ENCODE data around the gene ATG7.

The ATG7 gene

DNA sequence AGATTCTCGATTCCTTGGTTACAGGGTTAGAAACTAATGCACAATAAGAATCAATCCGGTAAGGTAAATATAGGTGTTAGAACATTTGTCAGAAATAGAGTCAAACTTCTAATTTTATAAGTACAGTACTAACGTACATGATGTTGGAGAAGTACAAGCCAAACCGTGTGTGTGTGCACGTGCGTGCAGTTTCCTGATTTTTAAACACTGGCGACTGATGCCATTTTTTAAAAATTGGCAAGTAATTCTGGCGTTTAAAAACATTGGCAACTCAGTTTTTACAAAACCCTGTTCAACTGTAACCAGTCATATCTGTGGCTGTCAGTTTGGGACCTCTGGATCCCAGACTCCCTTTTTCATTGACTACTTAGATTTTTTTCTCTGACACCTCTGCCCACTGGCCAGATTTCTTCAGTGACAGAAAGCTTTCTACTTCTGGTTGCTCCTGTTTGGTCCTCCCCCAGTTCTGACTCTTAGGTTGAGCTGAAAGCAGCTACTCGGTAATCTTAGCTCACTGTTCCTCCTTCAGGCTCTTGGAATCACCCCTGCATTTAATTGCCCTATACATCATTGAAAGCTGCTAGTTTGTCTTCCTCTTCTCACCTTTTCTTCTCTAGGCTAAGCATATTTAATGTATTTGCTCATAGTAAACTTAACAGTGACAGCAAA, 843 bp downstream of the ATG7 start:
- peak overlapping the region; percentile 79 for H3K4me3 ChIP-seq (ENCODE audit: low read depth, low read length)
- TF ChIP-seq, protein P1, sequence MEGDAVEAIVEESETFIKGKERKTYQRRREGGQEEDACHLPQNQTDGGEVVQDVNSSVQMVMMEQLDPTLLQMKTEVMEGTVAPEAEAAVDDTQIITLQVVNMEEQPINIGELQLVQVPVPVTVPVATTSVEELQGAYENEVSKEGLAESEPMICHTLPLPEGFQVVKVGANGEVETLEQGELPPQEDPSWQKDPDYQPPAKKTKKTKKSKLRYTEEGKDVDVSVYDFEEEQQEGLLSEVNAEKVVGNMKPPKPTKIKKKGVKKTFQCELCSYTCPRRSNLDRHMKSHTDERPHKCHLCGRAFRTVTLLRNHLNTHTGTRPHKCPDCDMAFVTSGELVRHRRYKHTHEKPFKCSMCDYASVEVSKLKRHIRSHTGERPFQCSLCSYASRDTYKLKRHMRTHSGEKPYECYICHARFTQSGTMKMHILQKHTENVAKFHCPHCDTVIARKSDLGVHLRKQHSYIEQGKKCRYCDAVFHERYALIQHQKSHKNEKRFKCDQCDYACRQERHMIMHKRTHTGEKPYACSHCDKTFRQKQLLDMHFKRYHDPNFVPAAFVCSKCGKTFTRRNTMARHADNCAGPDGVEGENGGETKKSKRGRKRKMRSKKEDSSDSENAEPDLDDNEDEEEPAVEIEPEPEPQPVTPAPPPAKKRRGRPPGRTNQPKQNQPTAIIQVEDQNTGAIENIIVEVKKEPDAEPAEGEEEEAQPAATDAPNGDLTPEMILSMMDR (IDR thresholded peaks at IDR 0.05; ENCODE audit: insufficient read depth, low read depth, low read length, missing control alignments): no peak
- DNase-seq (ENCODE audit: low read depth): no peak

DNA sequence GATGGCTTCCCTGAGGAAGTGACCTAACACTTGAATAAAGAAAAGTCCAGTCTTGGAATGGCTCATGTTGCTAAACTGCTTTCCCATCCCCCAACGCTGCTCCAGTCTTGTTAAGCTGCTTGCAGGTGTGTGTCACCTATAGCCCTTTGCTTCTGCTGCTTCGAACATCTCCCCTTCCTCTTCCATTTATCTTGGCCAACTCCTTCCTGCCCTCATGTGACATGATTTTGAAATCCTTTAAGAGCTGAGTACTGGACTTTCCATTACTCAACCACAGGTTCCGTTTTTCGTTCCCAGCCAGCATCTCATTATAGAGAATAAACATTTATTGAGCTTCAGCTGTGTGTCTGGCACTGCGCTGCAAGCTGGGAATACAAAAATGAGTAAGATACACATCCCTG, 1.7 kb downstream of the ATG7 start:
- TF ChIP-seq, protein P1 (IDR thresholded peaks at IDR 0.05; ENCODE audit: insufficient read depth, low read depth, low read length, missing control alignments): no peak
- DNase-seq (ENCODE audit: low read depth): no peak
- no peak overlapping the region for H3K4me3 ChIP-seq (ENCODE audit: low read depth, low read length)

DNA sequence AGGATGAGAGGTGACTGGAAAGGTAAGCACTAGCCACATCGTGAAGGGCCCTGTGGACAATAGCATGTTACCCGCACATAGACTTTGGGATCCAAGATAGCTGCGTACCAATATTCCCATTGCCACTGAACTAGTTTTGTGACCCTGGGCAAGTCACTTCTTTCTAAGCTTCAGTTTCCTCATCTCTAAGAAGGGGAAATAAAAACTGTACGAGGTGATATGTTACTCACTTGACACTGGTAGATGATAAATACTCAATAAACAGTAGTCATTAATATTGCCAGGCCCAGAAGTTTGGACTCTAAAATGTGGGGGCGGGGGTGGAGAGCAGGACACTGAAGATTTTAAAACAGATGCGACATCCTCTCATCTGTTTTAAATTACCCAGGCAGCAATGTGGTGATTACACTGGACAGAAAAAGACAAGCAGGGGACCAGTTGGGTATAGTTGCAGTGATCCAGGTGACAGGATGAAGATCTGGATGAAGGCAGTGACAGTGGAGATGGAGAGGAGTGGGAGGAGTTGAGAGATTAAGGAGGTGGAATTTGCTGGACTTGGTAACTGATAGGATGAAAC, 2.5 kb downstream of the ATG7 start:
- TF ChIP-seq, protein P1 (IDR thresholded peaks at IDR 0.05; ENCODE audit: insufficient read depth, low read depth, low read length, missing control alignments): no peak
- H3K4me3 ChIP-seq (ENCODE audit: low read depth, low read length): no peak overlapping the region

DNA sequence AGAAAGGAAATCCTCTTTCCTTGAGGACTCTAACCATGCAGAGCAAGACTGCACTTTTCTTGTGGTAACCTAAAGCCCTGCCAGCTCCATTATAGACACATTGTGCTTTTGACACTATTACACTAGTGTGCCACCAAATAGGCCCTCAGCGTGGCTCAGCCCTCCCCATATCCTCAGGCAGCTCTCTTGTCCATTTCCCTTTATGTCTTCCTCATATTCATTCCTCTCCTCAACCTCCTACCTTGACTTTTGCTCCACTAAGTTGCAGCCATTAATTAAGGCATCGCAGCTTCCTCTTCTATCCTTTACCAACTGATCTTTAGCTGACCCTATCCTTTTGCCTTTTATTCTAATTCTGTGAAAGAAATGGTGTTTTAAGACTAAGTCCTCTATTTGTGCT, 3.7 kb downstream of the ATG7 start:
- no peak overlapping the region for H3K4me3 ChIP-seq (ENCODE audit: low read depth, low read length)
- DNase-seq (ENCODE audit: low read depth): no peak
- TF ChIP-seq, protein P1 (IDR thresholded peaks at IDR 0.05; ENCODE audit: insufficient read depth, low read depth, low read length, missing control alignments): no peak

More for the DNA sequence above, 2.5 kb downstream of the ATG7 start:
- DNase-seq (ENCODE audit: low read depth): no peak

- DNase-seq (ENCODE audit: low read depth): no peak
- no peak overlapping the region for H3K4me3 ChIP-seq (ENCODE audit: low read depth, low read length)
- TF ChIP-seq, protein P1 (IDR thresholded peaks at IDR 0.05; ENCODE audit: insufficient read depth, low read depth, low read length, missing control alignments): no peak
These were observed 4.7 kb downstream of the ATG7 start for GRCh38 chr3:11276901-11277300.

DNA sequence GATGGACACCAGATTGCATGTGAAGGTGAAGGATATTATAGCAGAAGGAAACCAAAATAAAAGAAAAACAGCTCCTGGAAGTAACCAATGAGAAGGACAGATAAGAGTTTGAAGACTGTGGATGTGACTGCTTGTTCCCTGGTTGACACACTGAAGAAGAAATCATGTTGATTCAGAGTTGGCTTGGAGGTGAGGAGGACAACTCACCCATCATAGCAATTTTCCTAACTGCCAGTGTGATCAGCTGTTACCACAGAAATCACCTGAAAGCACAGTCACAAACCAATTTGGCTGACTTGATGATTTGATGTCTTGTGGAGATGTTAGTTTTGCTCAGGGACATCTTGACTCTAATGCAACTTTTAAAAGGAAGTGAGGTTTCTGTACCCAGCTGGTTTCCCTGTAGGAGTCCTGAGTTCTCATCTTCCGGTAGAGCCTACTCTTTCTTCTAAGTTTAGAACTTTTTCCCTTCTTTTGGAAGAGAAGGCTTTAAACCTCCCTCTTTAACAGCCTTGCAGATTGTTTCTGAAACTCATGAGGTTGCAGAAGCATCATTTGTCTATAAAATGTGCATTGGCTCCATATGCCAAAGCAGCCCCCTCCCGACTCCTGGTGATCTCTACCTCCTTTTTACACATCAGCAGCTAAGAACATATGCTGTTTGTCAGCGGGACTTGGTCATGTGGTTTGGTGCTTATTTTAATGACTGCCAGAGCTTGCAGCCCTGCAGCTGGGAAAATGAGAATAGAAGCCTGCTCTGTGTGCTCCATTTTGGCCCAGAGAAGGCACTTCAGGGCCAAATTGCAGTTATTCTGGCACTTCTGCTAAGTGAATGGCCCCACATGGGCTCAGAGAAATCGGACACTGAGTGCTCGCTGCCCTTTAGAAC, 10.3 kb downstream of the ATG7 start:
- H3K4me3 ChIP-seq (ENCODE audit: low read depth, low read length): no peak overlapping the region
- DNase-seq (ENCODE audit: low read depth): no peak
- TF ChIP-seq, protein P1 (IDR thresholded peaks at IDR 0.05; ENCODE audit: insufficient read depth, low read depth, low read length, missing control alignments): no peak
